Endothelial cell of umbilical vein (primary cell): ENCODE data around the gene AP2A2. TPM values are rescaled to one million over a fixed set of nuclear protein-coding genes. Genes with fewer than 3 reads are reported as not detected.

ENCODE experiments used
- BruUV-seq: library from RNA; stranded (reverse); fragments of 400-500 nt; replicated peaks from 2 replicates; lab custom pipeline; 2021; lab: Mats Ljungman, UMichigan
- CTCF ChIA-PET: fragments of 300-600, 350-600 bp; sonication (Branson Sonifier 250); formaldehyde crosslinking; loops from one replicate; lab custom pipeline; 2021; ENCODE audit warnings: antibody characterized with exemption, inconsistent platforms; lab: Charles Lee
- POLR2A ChIA-PET: fragments of 300-600, 350-600 bp; sonication (Branson Sonifier 250); formaldehyde crosslinking; loops from one replicate; lab custom pipeline; 2021; ENCODE audit warnings: antibody characterized with exemption, inconsistent platforms; lab: Charles Lee
- DNase-seq: peaks from one replicate; pipeline ENCODE4 v3.0.0-alpha.2; 2011; ENCODE audit warnings: low read depth, low spot score
- FAIRE-seq: peaks from 2 replicates; lab custom pipeline; 2011; peaks lifted over from hg19 to GRCh38; lab: Jason Lieb, UNC
- H2AFZ ChIP-seq: 2 replicates; pipeline ENCODE4 v1.6.0; 2012; ENCODE audit warnings: low read depth, low read length, control low read depth, inconsistent platforms
- H3K27ac ChIP-seq: 2 replicates; pipeline ENCODE4 v1.5.1; 2011; ENCODE audit warnings: low read depth, mild to moderate bottlenecking, control low read depth, low read length, moderate library complexity; ENCODE audit not compliant: insufficient read depth
- H3K27me3 ChIP-seq, 2 experiments: 2 replicates each; pipeline versions ENCODE4 v1.6.0 to v1.6.1; 2011; ENCODE audit warnings: low read length in 2 of 2, mixed read lengths in 1 of 2; ENCODE audit not compliant: control insufficient read depth in 2 of 2, insufficient read depth in 2 of 2
- H3K36me3 ChIP-seq, 2 experiments: 2 replicates in 1 of 2; 3 replicates in 1 of 2; pipeline ENCODE4 v1.5.1; 2011; ENCODE audit warnings: low read length in 2 of 2, mild to moderate bottlenecking in 1 of 2, moderate library complexity in 1 of 2; ENCODE audit not compliant: control insufficient read depth in 2 of 2, insufficient read depth in 2 of 2; ENCODE audit errors: extremely low read depth in 1 of 2
- H3K4me1 ChIP-seq: 3 replicates; pipeline ENCODE4 v1.5.1; 2011; ENCODE audit warnings: mild to moderate bottlenecking, low read length; ENCODE audit not compliant: control insufficient read depth, insufficient read depth; ENCODE audit errors: extremely low read depth
- H3K4me2 ChIP-seq: 2 replicates; pipeline ENCODE4 v1.6.1; 2011; ENCODE audit warnings: low read length, control low read depth, mixed read lengths; ENCODE audit not compliant: insufficient read depth
- H3K4me3 ChIP-seq, 3 experiments: fragments of 200-600 bp in 1 of 3; sonication (generic), shearing (Covaris generic) in 1 of 3; replicated peaks in 1 of 3; 2 replicates each; pipeline ENCODE4 v1.5.1; 2011 to 2016; ENCODE audit warnings: control low read depth in 3 of 3, low read length in 3 of 3, mild to moderate bottlenecking in 2 of 3, inconsistent platforms in 1 of 3, low read depth in 1 of 3, moderate library complexity in 1 of 3; ENCODE audit not compliant: insufficient read depth in 1 of 3
- H3K79me2 ChIP-seq: 2 replicates; pipeline ENCODE4 v1.6.0; 2012; ENCODE audit warnings: low read length, inconsistent platforms; ENCODE audit not compliant: control insufficient read depth, insufficient read depth
- H3K9ac ChIP-seq: replicated peaks from 2 replicates; pipeline ENCODE3; 2011; ENCODE audit warnings: low read length, control low read depth; ENCODE audit not compliant: insufficient read depth; ENCODE audit errors: extremely low read depth
- H3K9me1 ChIP-seq: replicated peaks from 3 replicates; pipeline ENCODE4 v1.6.0; 2011; ENCODE audit warnings: mild to moderate bottlenecking, low read length; ENCODE audit not compliant: control insufficient read depth, insufficient read depth; ENCODE audit errors: extremely low read depth
- H3K9me3 ChIP-seq: replicated peaks from 2 replicates; pipeline ENCODE4 v1.5.1; 2012; ENCODE audit warnings: low read length, inconsistent platforms; ENCODE audit not compliant: control insufficient read depth, insufficient read depth
- H4K20me1 ChIP-seq: replicated peaks from 2 replicates; pipeline ENCODE3; 2011; ENCODE audit warnings: mild to moderate bottlenecking, low read length; ENCODE audit not compliant: control insufficient read depth, insufficient read depth; ENCODE audit errors: extremely low read depth
- CTCF ChIP-seq, 2 donors: IDR thresholded peaks; 1 replicate in 1 of 2; 2 replicates in 1 of 2; pipeline ENCODE4 v1.5.1; 2011; ENCODE audit warnings: low read length in 2 of 2, mild to moderate bottlenecking in 2 of 2, moderate library complexity in 2 of 2, control low read depth in 1 of 2, inconsistent platforms in 1 of 2, low read depth in 1 of 2; ENCODE audit not compliant: insufficient read depth in 1 of 2; ENCODE audit errors: extremely low read depth in 1 of 2
- FOS ChIP-seq: IDR thresholded peaks from 2 replicates; pipeline ENCODE4 v1.6.1; 2011; ENCODE audit warnings: mild to moderate bottlenecking, low read length, moderate library complexity, borderline replicate concordance; ENCODE audit not compliant: insufficient read depth
- GATA2 ChIP-seq: IDR thresholded peaks from 2 replicates; pipeline ENCODE4 v1.7.0; 2011; ENCODE audit warnings: low read depth, mild to moderate bottlenecking, moderate library complexity, mixed read lengths, low read length; ENCODE audit not compliant: insufficient read length, insufficient read depth
- JUN ChIP-seq: IDR thresholded peaks from 2 replicates; pipeline ENCODE4 v1.6.1; 2011; ENCODE audit warnings: borderline replicate concordance, low read depth; ENCODE audit not compliant: insufficient read length, insufficient read depth
- MAX ChIP-seq: IDR thresholded peaks from 2 replicates; pipeline ENCODE4 v1.6.1; 2011; ENCODE audit not compliant: insufficient read depth, insufficient read length
- MYC ChIP-seq: IDR thresholded peaks from one replicate; pipeline ENCODE4 v1.6.1; 2011; ENCODE audit warnings: mild to moderate bottlenecking, low read depth, low read length
- POLR2A ChIP-seq: IDR thresholded peaks from 2 replicates; pipeline ENCODE4 v1.6.1; 2012; ENCODE audit warnings: low read depth, mild to moderate bottlenecking, control low read depth, low read length
- POLR2AphosphoS5 ChIP-seq: IDR thresholded peaks from 2 replicates; pipeline ENCODE4 v1.6.1; 2012; ENCODE audit warnings: low read depth, mild to moderate bottlenecking, control low read depth, low read length, moderate library complexity; ENCODE audit not compliant: insufficient read depth
- dilution Hi-C: fragments of 300-500 bp; cut with MboI; formaldehyde crosslinking; loops from one replicate; pipeline ENCODE4 v1.15.0; 2019; ENCODE audit warnings: low sequenced_read_pairs; ENCODE audit not compliant: extremely low pct_ligation_motif_present
- intact Hi-C: fragments of 100-400 bp; cut with micrococcal nuclease; formaldehyde crosslinking; loops from one replicate; pipeline ENCODE4 v1.10.0; 2022
- polyA plus RNA-seq, 4 experiments: library from polyadenylated mRNA; depleted of rRNA in 3 of 4; stranded (reverse) in 3 of 4; unstranded in 1 of 4; fragments of >200 nt; gene quantifications; 2 replicates each; pipeline versions ENCODE4 v1.2.1 to v1.2.3, GENCODE V29; 2011 to 2012; ENCODE audit warnings: missing spikeins in 1 of 4
- total RNA-seq: library from RNA; stranded (reverse); gene quantifications from 2 replicates; pipeline ENCODE4 v1.2.3, GENCODE V29; 2021

AP2A2 gene
- total and polyA plus RNA-seq, 2 donors (not counting 3 experiments of a cell fraction or from before 2014, with no cell fraction given), result 89.5 to 92.6 TPM

- no peaks in the 10 kb centered on the region for H3K9me3 ChIP-seq
- intact Hi-C loops, result no loop called here
- no peak overlapping the region for H3K9ac ChIP-seq
- FAIRE-seq (no peak), DNase-seq (no peak)
- H3K27me3 ChIP-seq, result no peaks in the 10 kb centered on the region
- POLR2A ChIA-PET, result no interaction called here
- H3K4me1 ChIP-seq, result no peaks in the 10 kb centered on the region
- CTCF ChIA-PET, result interaction anchor here (1.8 to 1.9 kb wide), 2 partner anchors 11 to 208 kb away, joined by 5 read pairs; no protein-coding TSS in a partner anchor
- dilution Hi-C loops, result no loop called here
- TF ChIP-seq POLR2AphosphoS5 (no peak), GATA2 (no peak), FOS (no peak), MAX (no peak), JUN (no peak), MYC (no peak), POLR2A (no peak), CTCF (IDR thresholded peaks at IDR 0.05; ENCODE audit: extremely low read depth in 1 of 2, insufficient read depth in 1 of 2, low read depth in 1 of 2, low read length in 2 of 2) (no peak)
- no peaks in the 10 kb centered on the region for H3K79me2 ChIP-seq
- H3K4me2 ChIP-seq, result no peak overlapping the region
- no TSS peak for BruUV-seq
- no peak overlapping the region for H3K4me3 ChIP-seq
- H4K20me1 ChIP-seq, result no peaks in the 10 kb centered on the region
- no peaks in the 10 kb centered on the region for H3K36me3 ChIP-seq
- no peaks in the 10 kb centered on the region for H3K9me1 ChIP-seq
- no peak overlapping the region for H3K27ac ChIP-seq
- H2AFZ ChIP-seq, result no peak overlapping the region
Observed at GRCh38 chr11:1055990-1056771, 130.5 kb downstream of the AP2A2 start.
